GM12892 (cell line): ENCODE data around the gene SYTL2.

ENCODE experiments used
- POLR2A ChIP-seq: IDR thresholded peaks from 2 replicates; pipeline ENCODE4 v1.6.1; 2011; ENCODE audit warnings: low read depth, low read length, control low read depth
- POLR2AphosphoS5 ChIP-seq: IDR thresholded peaks from 2 replicates; pipeline ENCODE4 v1.6.1; 2011; ENCODE audit warnings: low read depth, low read length, control low read depth

DNA sequence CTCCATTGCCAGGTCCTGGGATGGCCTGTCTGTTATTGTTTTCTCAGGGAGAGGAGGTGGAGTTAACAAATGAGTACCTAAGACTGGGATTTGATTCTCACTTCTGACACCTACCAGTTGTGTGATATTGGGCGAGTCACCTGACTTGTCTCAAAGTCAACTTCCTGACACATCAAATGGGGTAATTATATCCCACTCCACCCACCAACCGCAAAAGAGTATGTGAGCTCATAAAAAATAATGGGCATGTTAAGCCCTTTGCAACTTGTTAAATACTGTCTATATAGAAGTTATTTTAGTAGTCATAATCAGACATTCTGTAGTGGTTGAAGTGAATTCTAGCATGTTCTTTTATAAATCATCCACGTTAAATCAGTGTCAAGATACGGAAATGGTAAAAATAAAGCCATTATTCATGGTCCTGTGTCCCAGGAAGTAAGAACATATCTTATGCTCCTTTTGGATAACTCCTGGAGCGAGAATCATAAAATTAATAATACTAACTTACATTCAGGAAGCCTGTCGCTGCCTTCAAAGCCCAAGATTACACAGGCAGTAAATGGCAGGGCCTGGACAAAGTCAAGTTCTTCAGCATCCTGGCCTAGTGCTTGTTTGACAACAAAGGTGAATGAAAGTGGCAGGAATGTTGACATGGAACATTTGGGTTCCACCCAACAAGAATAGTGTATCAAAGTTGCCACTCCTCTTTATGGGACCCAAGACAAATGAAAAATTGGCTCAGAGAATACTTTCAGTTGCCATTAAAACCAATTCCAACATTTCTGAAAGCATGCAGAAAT is 54.3 kb downstream of the SYTL2 start:
- no peak for TF ChIP-seq POLR2A
- TF ChIP-seq POLR2AphosphoS5: no peak
